K562 (cell line): Measurements from ENCODE around the gene SLC7A10. TPM values are rescaled to one million over a fixed set of nuclear protein-coding genes. Genes with fewer than 3 reads are reported as not detected.
A peak's percentile ranks its signal among the peaks of the same experiment; 100 is the strongest.

Source experiments
- ATAC-seq: fragments of 200-7000 bp; cut with Tn5 transposase; 3 replicates; pipeline ENCODE4 v1.9.1; 2020; ENCODE audit warnings: moderate library complexity
- BruUV-seq: library from RNA; stranded (reverse); fragments of 400-500 nt; replicated peaks from 2 replicates; lab custom pipeline; 2021; lab: Mats Ljungman, UMichigan
- CTCF ChIA-PET: fragments of 300-600 bp; formaldehyde crosslinking; extraction: SDS; loops from one replicate; lab custom pipeline; 2021; ENCODE audit warnings: low intra/inter-chr PET ratio; lab: Yijun Ruan, JAX
- POLR2A ChIA-PET: fragments of 300-600, 350-650 bp; sonication (Branson Sonifier 250); formaldehyde crosslinking; extraction: SDS; loops from one replicate; lab custom pipeline; 2021; ENCODE audit warnings: antibody characterized with exemption, inconsistent platforms; lab: Yijun Ruan, JAX
- DNase-seq, 4 experiments: peaks; one replicate each; pipeline versions ENCODE4 v3.0.0 to v3.0.0-alpha.2; 2011 to 2018; ENCODE audit warnings: low spot score in 3 of 4, mixed read lengths in 3 of 4; ENCODE audit errors: extremely low read depth in 1 of 4
- FAIRE-seq: peaks from 2 replicates; lab custom pipeline; 2011; peaks lifted over from hg19 to GRCh38; lab: Jason Lieb, UNC
- H2AFZ ChIP-seq: 2 replicates; pipeline ENCODE4 v1.6.0; 2011; ENCODE audit warnings: low read depth, low read length, control low read depth, inconsistent platforms
- H3K27ac ChIP-seq: fragments of 200-600 bp; 3 replicates; pipeline ENCODE4 v1.8.0; 2011; ENCODE audit warnings: low read depth, mild to moderate bottlenecking, control low read depth, inconsistent platforms, low read length, moderate library complexity, mixed read lengths; ENCODE audit errors: extremely low read depth
- H3K27me3 ChIP-seq, 2 experiments: fragments of 300-600 bp in 1 of 2; 2 replicates in 1 of 2; 3 replicates in 1 of 2; pipeline versions ENCODE4 v1.6.0 to v1.8.0; 2011; ENCODE audit warnings: inconsistent platforms in 2 of 2, low read length in 2 of 2, mild to moderate bottlenecking in 1 of 2, mixed read lengths in 1 of 2, moderate library complexity in 1 of 2; ENCODE audit not compliant: control insufficient read depth in 2 of 2, insufficient read depth in 2 of 2
- H3K36me3 ChIP-seq: fragments of 300-600 bp; 3 replicates; pipeline ENCODE4 v1.8.0; 2011; ENCODE audit warnings: mild to moderate bottlenecking, low read length, inconsistent platforms; ENCODE audit not compliant: control insufficient read depth, insufficient read depth
- H3K4me1 ChIP-seq, 2 experiments: fragments of 200-600 bp in 1 of 2; replicated peaks in 1 of 2; 2 replicates in 1 of 2; 3 replicates in 1 of 2; pipeline versions ENCODE4 v1.5.1 to v1.8.0; 2011; ENCODE audit warnings: inconsistent platforms in 2 of 2, low read length in 2 of 2, mild to moderate bottlenecking in 1 of 2, mixed read lengths in 1 of 2, moderate library complexity in 1 of 2; ENCODE audit not compliant: control insufficient read depth in 2 of 2, insufficient read depth in 2 of 2
- H3K4me2 ChIP-seq: 2 replicates; pipeline ENCODE4 v1.6.1; 2011; ENCODE audit warnings: low read length, control low read depth, inconsistent platforms, mixed read lengths; ENCODE audit not compliant: insufficient read depth
- H3K4me3 ChIP-seq: fragments of 200-600 bp; sonication (generic), shearing (Covaris generic); 2 replicates; pipeline ENCODE4 v1.5.1; 2016; ENCODE audit warnings: control low read depth, inconsistent platforms
- H3K79me2 ChIP-seq: fragments of 200-600 bp; 3 replicates; pipeline ENCODE4 v1.8.0; 2011; ENCODE audit warnings: low read length, inconsistent platforms; ENCODE audit not compliant: control insufficient read depth, insufficient read depth
- H3K9ac ChIP-seq, 2 experiments: 2 replicates each; pipeline versions ENCODE4 v1.6.0 to v1.6.1; 2011; ENCODE audit warnings: low read depth in 2 of 2, low read length in 2 of 2, control low read depth in 1 of 2, inconsistent platforms in 1 of 2, mild to moderate bottlenecking in 1 of 2, mixed read lengths in 1 of 2; ENCODE audit not compliant: insufficient read depth in 1 of 2
- H3K9me1 ChIP-seq: one replicate; pipeline ENCODE4 v1.6.0; 2011; ENCODE audit warnings: inconsistent platforms, mild to moderate bottlenecking, low read length, moderate library complexity; ENCODE audit not compliant: control insufficient read depth, insufficient read depth
- H3K9me3 ChIP-seq: replicated peaks from 2 replicates; pipeline ENCODE4 v1.5.1; 2011; ENCODE audit warnings: low read depth, low read length, inconsistent platforms; ENCODE audit not compliant: control insufficient read depth, insufficient read depth
- H4K20me1 ChIP-seq: replicated peaks from 2 replicates; pipeline ENCODE4 v1.6.1; 2011; ENCODE audit warnings: low read length, inconsistent platforms, mixed read lengths; ENCODE audit not compliant: control insufficient read depth, insufficient read depth
- HBP1 ChIP-seq: fragments of 450-650 bp; formaldehyde crosslinking; IDR thresholded peaks from 2 replicates; pipeline ENCODE4 v1.4.0; 2022; ENCODE audit warnings: missing genetic modification characterization
- SPI1 ChIP-seq: IDR thresholded peaks from 2 replicates; pipeline ENCODE4 v1.6.1; 2011; ENCODE audit warnings: low read depth, low read length, control low read depth, borderline replicate concordance
- YY1 ChIP-seq, 3 experiments: IDR thresholded peaks; 2 replicates each; pipeline ENCODE4 v1.6.1; 2011; ENCODE audit warnings: low read length in 2 of 3, mild to moderate bottlenecking in 2 of 3, moderate library complexity in 2 of 3, borderline replicate concordance in 1 of 3, control low read depth in 1 of 3, low read depth in 1 of 3; ENCODE audit not compliant: insufficient read depth in 3 of 3, insufficient replicate concordance in 2 of 3, control insufficient read depth in 1 of 3, insufficient read length in 1 of 3; ENCODE audit errors: extremely low read depth in 1 of 3
- ZBTB40 ChIP-seq, 2 experiments: fragments of 450-650 bp in 1 of 2; sonication (generic) in 1 of 2; formaldehyde crosslinking in 1 of 2; IDR thresholded peaks; 2 replicates each; pipeline versions ENCODE4 v1.7.1 to v1.9.0; 2016 to 2022; ENCODE audit warnings: inconsistent platforms in 1 of 2, mild to moderate bottlenecking in 1 of 2, missing genetic modification reagents in 1 of 2
- WGBS: fragments of 100-300 bp; shearing (Covaris generic); methylation state at CpG from one replicate; pipeline ENCODE4 v1.1.6; 2016; ENCODE audit warnings: low coverage, mixed read lengths; ENCODE audit not compliant: insufficient coverage; ENCODE audit errors: missing lambda C conversion rate; 5-methylcytosine and 5-hydroxymethylcytosine counted together
- in situ Hi-C: fragments of 300-500 bp; cut with MboI; formaldehyde crosslinking; loops from 4 replicates; pipeline ENCODE4 v1.15.0; 2018; ENCODE audit warnings: inconsistent platforms, mixed read lengths
- intact Hi-C: fragments of 100-400 bp; cut with micrococcal nuclease; formaldehyde crosslinking; loops from 2 replicates; pipeline ENCODE4 v1.14.2; 2022
- polyA plus RNA-seq, 8 experiments: library from polyadenylated mRNA; depleted of rRNA in 4 of 8; stranded (reverse) in 5 of 8; unstranded in 3 of 8; fragments of >200 nt; fragmentation: Nextera tagmentation in 2 of 8; fragmentation: Illumina TruSeq in 1 of 8; extraction: Ambion mirVana in 2 of 8; extraction: Trizol in 1 of 8; gene quantifications; 2 replicates each; pipeline versions ENCODE4 v1.2.1 to v1.2.3, GENCODE V29; 2011 to 2014; ENCODE audit warnings: inconsistent platforms in 1 of 8, missing spikeins in 1 of 8
- total RNA-seq, 7 experiments: library from RNA; depleted of rRNA in 6 of 7; stranded (reverse); fragments of >200 nt in 6 of 7; fragmentation: Illumina TruSeq in 2 of 7; extraction: Trizol in 2 of 7; gene quantifications; 2 replicates each; pipeline versions ENCODE4 v1.2.1 to v1.2.3, GENCODE V29; 2011 to 2021; ENCODE audit warnings: low replicate concordance in 1 of 7

SLC7A10 gene
- total and polyA plus RNA-seq, 9 of the 15 experiments (the other 6 are each of a cell fraction or from before 2014, with no cell fraction given) = 0.07 TPM; not detected in 8

DNA sequence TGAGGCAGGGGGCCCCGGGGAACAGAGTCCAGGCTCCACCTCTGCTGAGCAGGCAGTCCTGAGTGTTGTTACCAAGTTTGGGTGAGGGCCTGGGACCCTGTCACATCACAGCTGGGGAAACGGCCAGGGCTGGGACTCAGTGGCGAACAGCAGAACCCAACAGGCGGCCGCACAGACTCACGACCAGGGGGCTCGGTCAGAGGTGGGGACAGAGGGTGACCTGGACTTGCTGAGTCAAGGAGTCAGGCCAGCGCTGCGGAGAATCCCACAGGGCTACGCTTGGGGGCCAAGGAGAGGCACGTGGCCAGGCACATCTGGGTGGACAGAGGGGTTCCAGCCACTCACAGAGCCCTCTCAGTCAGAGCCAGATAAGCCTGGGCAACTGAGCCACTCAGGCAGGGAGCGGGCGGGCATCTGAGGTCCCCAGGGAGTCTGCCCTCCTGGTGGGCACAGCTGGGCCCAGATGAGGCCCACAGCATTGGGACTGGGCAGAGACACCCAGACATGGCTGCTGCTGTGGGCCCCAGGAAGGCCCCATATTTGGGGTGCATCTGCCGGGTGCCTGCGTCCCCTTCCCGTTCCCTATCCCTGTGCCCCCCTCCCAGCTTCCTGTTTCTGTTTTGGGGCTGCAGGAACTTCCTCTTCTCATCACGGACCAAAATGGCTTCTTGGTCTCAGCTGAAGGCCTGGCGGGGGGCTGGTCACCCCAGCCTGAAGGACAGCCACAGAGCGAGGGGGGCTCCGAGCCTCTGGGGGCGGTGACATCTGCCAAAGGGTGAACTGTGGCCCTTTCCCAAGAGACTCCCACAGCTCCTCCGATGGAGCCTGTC lies 42.7 kb upstream of the SLC7A10 start:
- no peaks in the 10 kb centered on the region for H3K9me1 ChIP-seq
- in situ Hi-C loops (no loop called here), intact Hi-C loops (no loop called here)
- peaks cover 4 to 71% of the 10 kb centered on the region in 2 experiments; a peak in 4 of 5 replicates for H3K27me3 ChIP-seq
- no peaks in the 10 kb centered on the region for H3K9me3 ChIP-seq
- H3K4me1 ChIP-seq = peaks cover 3 to 29% of the 10 kb centered on the region in 2 experiments; a peak in 4 of 5 replicates
- no peaks in the 10 kb centered on the region for H3K79me2 ChIP-seq
- FAIRE-seq = no peak
- WGBS = 36% methylated on average over 19 of the region's 22 CpGs
- no peak overlapping the region for H3K27ac ChIP-seq
- BruUV-seq = no TSS peak
- H2AFZ ChIP-seq = no peak overlapping the region
- no peak; the same call in 2 of the 3 replicates for ATAC-seq
- H3K4me2 ChIP-seq = no peak overlapping the region
- ChIA-PET CTCF (no interaction called here), POLR2A (interaction anchor here (1.4 kb wide), 1 partner anchor 11 kb away, joined by 5 read pairs; no protein-coding TSS in a partner anchor)
- 0 out of 2 replicates have a peak, but pooled peaks have one; percentile 30 for TF ChIP-seq SPI1
- TF ChIP-seq HBP1 (CRISPR knock-in tag) = no peak
- TF ChIP-seq YY1 (IDR thresholded peaks at IDR 0.05; ENCODE audit: borderline replicate concordance in 1 of 3, control insufficient read depth in 1 of 3, extremely low read depth in 1 of 3, insufficient read depth in 3 of 3, insufficient read length in 1 of 3, insufficient replicate concordance in 2 of 3, low read depth in 1 of 3, low read length in 2 of 3) = peak in 1 of 3 experiments; percentile 14
- peak; percentile 43; the same call in 1 of the 2 replicates for TF ChIP-seq ZBTB40 (IDR thresholded peaks at IDR 0.05)
- no peak for TF ChIP-seq ZBTB40 (CRISPR knock-in tag; IDR thresholded peaks at IDR 0.05)
- no peaks in the 10 kb centered on the region for H3K36me3 ChIP-seq
- H4K20me1 ChIP-seq = 0 out of 2 replicates have a peak, but pooled peaks cover 6% of the 10 kb centered on the region
- H3K4me3 ChIP-seq = no peak overlapping the region
- no peak overlapping the region; a peak in 1 of 4 replicates for H3K9ac ChIP-seq
- no peak for DNase-seq
